Forelimb muscle (tissue), 1 donor: ENCODE measurements around the gene EIF3D. TPM values are rescaled to one million over a fixed set of nuclear protein-coding genes. Genes with fewer than 3 reads are reported as not detected.

Source experiments
- DNase-seq: peaks from one replicate; pipeline ENCODE4 v3.0.0-alpha.2; 2013; ENCODE audit warnings: low read depth
- polyA plus RNA-seq: library from polyadenylated mRNA; unstranded; fragments of 120-200 nt; gene quantifications from one replicate; pipeline ENCODE4 v1.2.1, GENCODE V29; 2013; ENCODE audit not compliant: insufficient read length

Gene EIF3D
- polyA plus RNA-seq, 1 donor = 184 TPM

DNA sequence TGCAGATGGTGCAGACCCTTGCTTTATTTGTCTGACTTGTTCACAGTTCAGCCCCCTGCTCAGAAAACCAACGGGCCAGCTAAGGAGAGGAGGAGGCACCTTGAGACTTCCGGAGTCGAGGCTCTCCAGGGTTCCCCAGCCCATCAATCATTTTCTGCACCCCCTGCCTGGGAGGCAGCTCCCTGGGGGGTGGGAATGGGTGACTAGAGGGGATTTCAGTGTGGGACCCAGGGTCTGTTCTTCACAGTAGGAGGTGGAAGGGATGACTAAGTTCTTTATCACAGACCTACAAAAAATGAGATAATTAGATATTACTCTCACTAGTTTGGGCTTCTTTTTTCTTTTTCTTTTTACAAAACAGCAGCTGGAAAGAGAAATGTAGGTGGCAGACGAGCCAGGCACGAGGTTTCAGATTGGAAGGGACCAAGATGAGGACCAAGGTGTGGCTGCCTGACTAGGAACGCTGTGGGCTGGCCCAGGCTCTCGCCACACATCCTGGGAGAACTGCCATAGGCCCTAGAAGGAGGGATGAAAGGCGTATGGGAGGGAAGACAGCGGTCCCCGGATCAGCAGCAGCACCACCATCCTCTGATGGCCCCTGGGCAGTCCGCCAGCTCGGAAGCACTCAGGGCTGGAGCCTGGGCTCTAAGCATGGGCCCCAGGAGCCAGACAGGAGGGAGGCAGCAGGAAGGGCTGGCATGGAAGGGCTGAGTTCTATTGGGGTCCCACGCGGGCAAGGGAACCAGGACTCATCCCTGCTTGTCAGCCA is 61.7 kb downstream of the EIF3D start:
- DNase-seq = no peak

DNA sequence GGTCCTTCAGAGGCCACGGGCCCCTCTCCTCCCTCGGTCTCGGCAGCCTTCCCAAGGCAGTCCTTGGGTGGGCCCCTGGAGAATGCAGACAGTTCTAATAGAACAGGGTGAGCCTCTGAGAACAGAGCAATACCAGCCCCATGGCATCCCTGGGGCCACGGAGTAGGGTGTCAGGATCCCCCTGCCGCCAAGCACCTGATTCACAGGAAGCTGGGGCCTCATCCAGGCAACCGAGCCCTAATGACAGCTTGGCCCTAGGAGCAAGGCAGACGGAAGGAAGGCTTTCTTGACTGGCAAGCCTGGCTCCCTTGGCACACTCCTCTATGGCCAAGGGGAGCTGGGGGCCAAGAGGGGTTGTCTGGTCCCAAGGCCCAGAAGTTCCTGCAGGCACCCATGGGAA is 62.7 kb downstream of the EIF3D start:
- no peak for DNase-seq

GRCh38 chr22:36465232-36466021 is 63.5 kb downstream of the EIF3D start:
- no peak for DNase-seq

GRCh38 chr22:36464715-36465231 is 64.2 kb downstream of the EIF3D start:
- no peak for DNase-seq

DNA sequence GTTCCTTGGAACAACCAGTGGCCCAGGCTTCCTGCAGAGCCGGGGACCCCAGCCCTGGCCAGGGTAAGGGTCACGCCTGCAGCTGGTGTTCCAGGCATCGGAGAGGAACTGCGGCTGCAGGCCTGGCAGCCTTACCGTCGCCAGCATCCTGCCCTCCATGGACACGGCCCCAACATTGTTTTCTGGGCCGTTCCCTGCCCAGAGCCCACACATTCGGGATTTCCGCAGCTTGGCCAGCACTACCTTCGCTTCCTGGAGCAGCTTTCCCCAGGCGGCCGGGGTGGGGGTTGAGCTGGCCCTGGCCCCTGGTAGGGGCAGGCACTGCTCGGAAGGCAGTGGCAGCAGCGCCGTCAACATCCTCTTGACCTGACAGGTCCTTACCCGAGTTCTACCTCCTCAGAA is 65.2 kb downstream of the EIF3D start:
- no peak for DNase-seq

DNA sequence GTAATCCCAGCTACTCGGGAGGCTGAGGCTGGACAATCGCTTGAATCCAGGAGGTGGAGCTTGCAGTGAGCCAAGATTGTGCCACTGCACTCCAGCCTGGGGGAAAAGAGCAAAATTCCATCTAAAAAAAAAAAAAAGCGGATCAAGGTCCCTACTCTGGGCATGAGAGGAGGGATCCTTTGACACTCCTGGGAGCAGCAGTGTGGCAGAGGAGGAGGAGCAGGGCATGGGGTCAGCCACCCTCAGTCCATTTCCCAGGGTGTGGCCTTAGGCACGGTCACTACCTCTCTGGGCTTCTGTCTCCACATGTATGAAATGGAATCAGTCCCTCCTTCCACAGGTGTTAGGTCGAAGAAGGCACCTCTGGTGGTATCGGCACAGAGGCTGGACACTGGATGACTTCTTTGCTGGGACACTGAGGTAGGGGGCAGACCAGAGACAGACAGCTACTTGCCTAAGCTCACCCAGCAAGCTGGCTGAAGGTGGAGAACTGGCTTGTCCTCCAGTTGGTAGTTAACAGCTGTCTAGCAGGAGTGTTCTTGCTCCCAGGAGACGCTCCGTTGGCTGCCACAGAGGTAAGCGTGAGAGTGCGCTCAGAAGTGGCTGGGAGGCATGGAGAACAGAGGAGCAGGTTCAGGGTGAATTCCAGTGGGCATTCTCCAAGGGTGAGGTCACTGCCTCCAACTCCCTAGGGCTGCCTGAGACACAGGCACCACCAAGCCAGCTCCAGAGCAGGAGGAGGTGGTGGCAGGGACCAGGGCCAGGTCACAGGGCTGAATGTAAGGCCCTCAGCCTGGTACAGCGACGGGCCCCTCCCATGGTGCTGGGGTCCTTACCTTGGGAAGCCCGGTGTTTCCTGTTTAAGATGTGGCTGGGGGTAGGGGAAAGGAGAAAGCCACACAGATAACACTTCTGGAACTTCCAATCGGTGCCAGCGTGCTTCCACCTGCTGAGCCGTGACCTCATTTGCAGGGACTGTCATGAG is 67.0 kb downstream of the EIF3D start:
- no peak for DNase-seq

Other genes starting within 250 kb of the EIF3D start
- 83.0 TPM for gene MYH9, start 141.2 kb downstream of the EIF3D start, polyA plus RNA-seq
- gene TXN2, start 47.5 kb downstream of the EIF3D start, polyA plus RNA-seq = 107 TPM
- 17.3 TPM for gene FOXRED2, start 22.1 kb downstream of the EIF3D start, polyA plus RNA-seq
- gene CACNG2, start 174.6 kb upstream of the EIF3D start, polyA plus RNA-seq = not detected
- 27.5 TPM for gene IFT27, start 247.0 kb upstream of the EIF3D start, polyA plus RNA-seq